ENCODE measurements around the gene FRMD4B. TPM values are rescaled to one million over a fixed set of nuclear protein-coding genes. Genes with fewer than 3 reads are reported as not detected.

The FRMD4B gene
- total RNA-seq, 1 donor from 2014 or later, result 102 TPM

- H3K27me3 Mint-ChIP-seq (ENCODE audit: unreplicated experiment), result no peaks in the 10 kb centered on the region
- H3K9me3 Mint-ChIP-seq (ENCODE audit: unreplicated experiment), result no peaks in the 10 kb centered on the region
- peaks cover 20% of the 10 kb centered on the region for H3K4me1 Mint-ChIP-seq (ENCODE audit: unreplicated experiment)
- DNase-seq (ENCODE audit: low spot score), result no peak
- H3K27ac Mint-ChIP-seq (ENCODE audit: unreplicated experiment), result peak overlapping the region; percentile 13
- H3K4me3 Mint-ChIP-seq (ENCODE audit: unreplicated experiment), result peak overlapping the region; percentile 53
- no peak for TF ChIP-seq CTCF (IDR thresholded peaks at IDR 0.05; ENCODE audit: unreplicated experiment)
- H3K36me3 Mint-ChIP-seq (ENCODE audit: low read depth, unreplicated experiment), result peaks cover 58% of the 10 kb centered on the region
Observed at GRCh38 chr3:69193749-69194148, 192.1 kb downstream of the FRMD4B start.

- H3K36me3 Mint-ChIP-seq (ENCODE audit: low read depth, unreplicated experiment), result peaks cover 45% of the 10 kb centered on the region
- H3K4me1 Mint-ChIP-seq (ENCODE audit: unreplicated experiment), result peaks cover 15% of the 10 kb centered on the region
- H3K4me3 Mint-ChIP-seq (ENCODE audit: unreplicated experiment), result no peak overlapping the region
- TF ChIP-seq CTCF (IDR thresholded peaks at IDR 0.05; ENCODE audit: unreplicated experiment), result no peak
- H3K27me3 Mint-ChIP-seq (ENCODE audit: unreplicated experiment), result no peaks in the 10 kb centered on the region
- H3K27ac Mint-ChIP-seq (ENCODE audit: unreplicated experiment), result peak overlapping the region; percentile 74
- no peak for DNase-seq (ENCODE audit: low spot score)
- no peaks in the 10 kb centered on the region for H3K9me3 Mint-ChIP-seq (ENCODE audit: unreplicated experiment)
Observed at GRCh38 chr3:69191516-69191915, 194.4 kb downstream of the FRMD4B start.

- Mint-ChIP-seq H3K4me3 (ENCODE audit: unreplicated experiment) (no peak overlapping the region), H3K27ac (ENCODE audit: unreplicated experiment) (no peak overlapping the region), H3K4me1 (ENCODE audit: unreplicated experiment) (peaks cover under 1% of the 10 kb centered on the region), H3K27me3 (ENCODE audit: unreplicated experiment) (no peaks in the 10 kb centered on the region), H3K9me3 (ENCODE audit: unreplicated experiment) (no peaks in the 10 kb centered on the region), H3K36me3 (ENCODE audit: low read depth, unreplicated experiment) (peaks cover 35% of the 10 kb centered on the region)
- no peak for TF ChIP-seq CTCF (IDR thresholded peaks at IDR 0.05; ENCODE audit: unreplicated experiment)
- no peak for DNase-seq (ENCODE audit: low spot score)
Observed at GRCh38 chr3:69189487-69189886, 196.4 kb downstream of the FRMD4B start.

DNA sequence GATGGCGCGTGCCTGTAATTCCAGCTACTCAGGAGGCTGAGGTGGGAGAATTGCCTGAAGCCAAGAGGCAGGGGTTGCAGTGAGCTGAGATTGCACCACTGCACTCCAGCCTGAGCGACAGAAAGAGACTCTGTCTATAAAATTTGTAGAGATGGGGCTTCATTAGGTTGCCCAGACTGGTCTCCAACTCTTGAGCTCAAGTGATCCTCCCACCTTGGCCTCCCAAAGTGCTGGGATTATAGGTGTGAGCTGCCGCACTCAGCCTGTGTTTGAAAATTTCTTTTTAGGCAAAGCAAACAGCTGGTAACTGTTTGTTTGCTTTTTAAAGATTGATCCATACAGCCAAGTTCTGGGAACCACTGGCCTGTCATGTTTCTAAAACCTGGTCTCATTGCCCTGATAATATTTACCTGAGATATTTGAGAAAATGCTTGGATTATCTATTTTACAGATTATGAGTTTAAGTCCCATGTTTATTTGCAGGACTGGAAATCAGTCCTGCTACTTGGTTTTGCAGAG is 199.3 kb downstream of the FRMD4B start:
- DNase-seq (ENCODE audit: low spot score), result no peak
- Mint-ChIP-seq H3K36me3 (ENCODE audit: low read depth, unreplicated experiment) (peaks cover 38% of the 10 kb centered on the region), H3K4me3 (ENCODE audit: unreplicated experiment) (no peak overlapping the region), H3K27ac (ENCODE audit: unreplicated experiment) (no peak overlapping the region), H3K27me3 (ENCODE audit: unreplicated experiment) (no peaks in the 10 kb centered on the region), H3K4me1 (ENCODE audit: unreplicated experiment) (peaks cover 12% of the 10 kb centered on the region), H3K9me3 (ENCODE audit: unreplicated experiment) (no peaks in the 10 kb centered on the region)
- TF ChIP-seq CTCF (IDR thresholded peaks at IDR 0.05; ENCODE audit: unreplicated experiment), result no peak

- DNase-seq (ENCODE audit: low spot score), result no peak
- Mint-ChIP-seq H3K27me3 (ENCODE audit: unreplicated experiment) (no peaks in the 10 kb centered on the region), H3K9me3 (ENCODE audit: unreplicated experiment) (no peaks in the 10 kb centered on the region), H3K4me1 (ENCODE audit: unreplicated experiment) (peaks cover 33% of the 10 kb centered on the region), H3K27ac (ENCODE audit: unreplicated experiment) (no peak overlapping the region), H3K4me3 (ENCODE audit: unreplicated experiment) (peak overlapping the region; percentile 62), H3K36me3 (ENCODE audit: low read depth, unreplicated experiment) (peaks cover 59% of the 10 kb centered on the region)
- TF ChIP-seq CTCF (IDR thresholded peaks at IDR 0.05; ENCODE audit: unreplicated experiment), result no peak
Observed at GRCh38 chr3:69182588-69183316, 203.1 kb downstream of the FRMD4B start.

Data from endothelial cell (in vitro differentiated cells).